ENCODE data around the gene AFDN.

DNA sequence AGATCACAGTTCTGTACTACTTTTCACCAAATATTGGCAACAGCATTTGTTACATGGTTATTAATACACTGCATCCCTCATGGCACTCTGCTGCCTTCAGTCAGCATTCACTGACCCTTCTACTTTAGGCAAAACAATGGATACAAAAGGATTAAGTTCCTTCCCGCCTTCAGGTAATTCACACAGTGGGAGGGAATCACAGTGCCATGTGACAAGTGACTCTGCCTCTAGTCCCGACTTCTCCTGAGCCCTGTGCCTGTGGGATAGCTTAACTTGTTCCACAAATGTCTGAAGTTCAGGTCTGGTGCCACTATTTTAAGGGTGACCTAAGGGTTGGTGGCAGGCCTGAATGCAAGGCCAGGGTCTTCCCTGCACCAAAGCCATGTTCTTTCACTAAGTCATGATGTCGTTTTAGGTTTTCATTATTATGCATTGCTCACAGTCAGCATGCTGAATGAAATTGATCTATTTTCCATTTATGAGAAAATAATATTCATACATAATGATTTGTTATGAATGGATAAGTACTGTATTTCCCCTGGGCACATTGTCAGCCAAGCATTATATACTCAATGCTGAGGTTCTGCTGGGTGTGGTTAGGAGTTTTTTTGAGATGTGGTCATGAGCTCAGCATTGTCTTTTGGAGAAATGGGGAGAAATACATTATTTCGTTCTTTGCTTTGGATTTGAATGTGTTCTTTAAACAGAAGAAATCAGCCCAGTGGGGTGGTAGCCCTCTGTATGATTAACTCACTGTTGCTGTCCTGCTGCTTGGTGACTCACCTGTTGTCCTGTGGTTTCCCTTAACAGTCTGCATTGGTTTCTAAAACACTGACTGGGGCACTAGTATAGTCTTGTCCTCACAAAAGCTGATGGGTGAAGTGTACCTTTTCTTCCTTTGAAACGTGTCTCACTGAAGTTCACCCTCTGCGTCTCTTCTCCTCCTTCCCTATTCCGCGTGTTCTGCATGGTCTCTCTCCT lies 66.4 kb downstream of the AFDN start:
- no peak for TF ChIP-seq SP1 (IDR thresholded peaks at IDR 0.05)
- TF ChIP-seq, protein P1, sequence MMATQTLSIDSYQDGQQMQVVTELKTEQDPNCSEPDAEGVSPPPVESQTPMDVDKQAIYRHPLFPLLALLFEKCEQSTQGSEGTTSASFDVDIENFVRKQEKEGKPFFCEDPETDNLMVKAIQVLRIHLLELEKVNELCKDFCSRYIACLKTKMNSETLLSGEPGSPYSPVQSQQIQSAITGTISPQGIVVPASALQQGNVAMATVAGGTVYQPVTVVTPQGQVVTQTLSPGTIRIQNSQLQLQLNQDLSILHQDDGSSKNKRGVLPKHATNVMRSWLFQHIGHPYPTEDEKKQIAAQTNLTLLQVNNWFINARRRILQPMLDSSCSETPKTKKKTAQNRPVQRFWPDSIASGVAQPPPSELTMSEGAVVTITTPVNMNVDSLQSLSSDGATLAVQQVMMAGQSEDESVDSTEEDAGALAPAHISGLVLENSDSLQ (IDR thresholded peaks at IDR 0.05), result no peak
- TF ChIP-seq LEF1 (IDR thresholded peaks at IDR 0.05; ENCODE audit: borderline replicate concordance), result no peak
- TF ChIP-seq ARNT (IDR thresholded peaks at IDR 0.05), result no peak
- TF ChIP-seq TARDBP (IDR thresholded peaks at IDR 0.05), result no peak
- TF ChIP-seq FOXA1 (IDR thresholded peaks at IDR 0.05), result no peak
- no peak for TF ChIP-seq BHLHE40 (IDR thresholded peaks at IDR 0.05; ENCODE audit: borderline replicate concordance)
- TF ChIP-seq ZNF384 (IDR thresholded peaks at IDR 0.05), result no peak
- no peak for TF ChIP-seq SUZ12 (IDR thresholded peaks at IDR 0.05)
- no peak for TF ChIP-seq ELF4 (IDR thresholded peaks at IDR 0.05)
- no peak for TF ChIP-seq HDGF (IDR thresholded peaks at IDR 0.05; ENCODE audit: borderline replicate concordance)
- no peak for TF ChIP-seq L3MBTL2 (conservative IDR thresholded peaks at IDR 0.05)
